HepG2 (cell line): Measurements from ENCODE around the gene ATP13A4. TPM values are rescaled to one million over a fixed set of nuclear protein-coding genes. Genes with fewer than 3 reads are reported as not detected.

Experiments used
- AHR ChIP-seq: IDR thresholded peaks from 2 replicates; pipeline ENCODE4 v1.6.1; 2018; ENCODE audit warnings: missing genetic modification reagents, missing compliant biosample characterization
- ARNT ChIP-seq: fragments of 450-650 bp; IDR thresholded peaks from 2 replicates; pipeline ENCODE4 v1.6.1; 2017
- ESRRA ChIP-seq: sonication (generic); formaldehyde crosslinking; IDR thresholded peaks from 2 replicates; pipeline ENCODE4 v1.5.1; 2020; ENCODE audit warnings: mild to moderate bottlenecking, low read depth, missing genetic modification reagents
- FOSL2 ChIP-seq: sonication (generic); formaldehyde crosslinking; IDR thresholded peaks from 2 replicates; pipeline ENCODE4 v1.4.0; 2020; ENCODE audit warnings: missing genetic modification reagents
- HNRNPLL ChIP-seq: fragments of 200-400 bp; formaldehyde crosslinking; IDR thresholded peaks from 2 replicates; pipeline ENCODE4 v1.6.1; 2017; ENCODE audit warnings: mild to moderate bottlenecking, low read depth, low read length; ENCODE audit not compliant: poor library complexity, severe bottlenecking
- HNRNPUL1 ChIP-seq: fragments of 200-400 bp; formaldehyde crosslinking; IDR thresholded peaks from 2 replicates; pipeline ENCODE4 v1.6.1; 2017; ENCODE audit warnings: low read depth, mild to moderate bottlenecking, low read length, moderate library complexity
- JUND ChIP-seq: sonication (generic); formaldehyde crosslinking; IDR thresholded peaks from 2 replicates; pipeline ENCODE4 v1.8.0; 2022; ENCODE audit warnings: mild to moderate bottlenecking, missing genetic modification reagents
- SMARCC2 ChIP-seq: fragments of 450-650 bp; IDR thresholded peaks from 2 replicates; pipeline ENCODE4 v1.6.1; 2017; ENCODE audit warnings: antibody characterized with exemption, mild to moderate bottlenecking
- SRSF1 ChIP-seq: fragments of 200-400 bp; formaldehyde crosslinking; optimal IDR thresholded peaks from 2 replicates; pipeline ENCODE3; 2017; ENCODE audit warnings: mild to moderate bottlenecking, low read depth, low read length, moderate library complexity
- STAG1 ChIP-seq: sonication (generic); formaldehyde crosslinking; IDR thresholded peaks from 2 replicates; pipeline ENCODE4 v1.4.0; 2020; ENCODE audit warnings: missing genetic modification reagents
- TBX3 ChIP-seq: fragments of 450-650 bp; IDR thresholded peaks from 2 replicates; pipeline ENCODE4 v1.6.1; 2017; ENCODE audit warnings: antibody characterized with exemption, mild to moderate bottlenecking, inconsistent platforms, borderline replicate concordance
- ZBTB26 ChIP-seq: IDR thresholded peaks from 2 replicates; pipeline ENCODE4 v1.6.1; 2016; ENCODE audit warnings: missing compliant biosample characterization, missing genetic modification reagents, borderline replicate concordance
- ZBTB4 ChIP-seq: sonication (generic); formaldehyde crosslinking; IDR thresholded peaks from 2 replicates; pipeline ENCODE4 v1.4.0; 2020; ENCODE audit warnings: missing genetic modification reagents, mild to moderate bottlenecking, borderline replicate concordance
- ZFAT ChIP-seq: sonication (generic); formaldehyde crosslinking; conservative IDR thresholded peaks from 2 replicates; pipeline ENCODE4 v1.8.1; 2023; ENCODE audit warnings: missing genetic modification reagents, inconsistent platforms
- ZNF446 ChIP-seq: sonication (generic); formaldehyde crosslinking; IDR thresholded peaks from 2 replicates; pipeline ENCODE4 v1.5.0; 2020; ENCODE audit warnings: mild to moderate bottlenecking, missing genetic modification reagents
- ZNF549 ChIP-seq: sonication (generic); formaldehyde crosslinking; IDR thresholded peaks from 2 replicates; pipeline ENCODE4 v1.5.0; 2020; ENCODE audit warnings: missing genetic modification reagents
- ZNF629 ChIP-seq: sonication (generic); formaldehyde crosslinking; conservative IDR thresholded peaks from 2 replicates; pipeline ENCODE4 v1.5.0; 2020; ENCODE audit warnings: missing genetic modification reagents
- ZNF678 ChIP-seq: sonication (generic); formaldehyde crosslinking; IDR thresholded peaks from 2 replicates; pipeline ENCODE4 v1.4.0; 2020; ENCODE audit warnings: mild to moderate bottlenecking, missing genetic modification reagents
- ZNF687 ChIP-seq: sonication (generic); formaldehyde crosslinking; IDR thresholded peaks from 2 replicates; pipeline ENCODE4 v1.5.1; 2020; ENCODE audit warnings: mild to moderate bottlenecking, missing genetic modification reagents, moderate library complexity
- ZNF713 ChIP-seq: sonication (generic); formaldehyde crosslinking; IDR thresholded peaks from 2 replicates; pipeline ENCODE4 v1.4.0; 2020; ENCODE audit warnings: mild to moderate bottlenecking, missing genetic modification reagents
- polyA plus RNA-seq, 8 experiments: library from polyadenylated mRNA; depleted of rRNA in 3 of 8; stranded (reverse) in 7 of 8; unstranded in 1 of 8; fragments of >200 nt; fragmentation: Illumina TruSeq in 4 of 8; extraction: Trizol in 4 of 8; gene quantifications; 2 replicates each; pipeline versions ENCODE4 v1.2.1 to v1.2.3, GENCODE V29; 2011 to 2016; ENCODE audit warnings: low read depth in 4 of 8, missing spikeins in 1 of 8, mixed read lengths in 1 of 8; ENCODE audit not compliant: insufficient read depth in 1 of 8
- total RNA-seq, 5 experiments: library from RNA; depleted of rRNA; stranded (reverse); fragments of >200 nt; fragmentation: Illumina TruSeq; extraction: Trizol; gene quantifications; 2 replicates each; pipeline ENCODE4 v1.2.3, GENCODE V29; 2016; ENCODE audit warnings: low read depth in 1 of 5
- TF ChIP-seq, protein P1 (sequence below): sonication (generic); formaldehyde crosslinking; IDR thresholded peaks from 2 replicates; pipeline ENCODE4 v1.8.1; 2023; ENCODE audit warnings: mild to moderate bottlenecking, missing genetic modification reagents

The ATP13A4 gene
- total and polyA plus RNA-seq, 2 of the 13 experiments (the other 11 are each of a cell fraction or from before 2014, with no cell fraction given): 0.01 to 0.07 TPM

DNA sequence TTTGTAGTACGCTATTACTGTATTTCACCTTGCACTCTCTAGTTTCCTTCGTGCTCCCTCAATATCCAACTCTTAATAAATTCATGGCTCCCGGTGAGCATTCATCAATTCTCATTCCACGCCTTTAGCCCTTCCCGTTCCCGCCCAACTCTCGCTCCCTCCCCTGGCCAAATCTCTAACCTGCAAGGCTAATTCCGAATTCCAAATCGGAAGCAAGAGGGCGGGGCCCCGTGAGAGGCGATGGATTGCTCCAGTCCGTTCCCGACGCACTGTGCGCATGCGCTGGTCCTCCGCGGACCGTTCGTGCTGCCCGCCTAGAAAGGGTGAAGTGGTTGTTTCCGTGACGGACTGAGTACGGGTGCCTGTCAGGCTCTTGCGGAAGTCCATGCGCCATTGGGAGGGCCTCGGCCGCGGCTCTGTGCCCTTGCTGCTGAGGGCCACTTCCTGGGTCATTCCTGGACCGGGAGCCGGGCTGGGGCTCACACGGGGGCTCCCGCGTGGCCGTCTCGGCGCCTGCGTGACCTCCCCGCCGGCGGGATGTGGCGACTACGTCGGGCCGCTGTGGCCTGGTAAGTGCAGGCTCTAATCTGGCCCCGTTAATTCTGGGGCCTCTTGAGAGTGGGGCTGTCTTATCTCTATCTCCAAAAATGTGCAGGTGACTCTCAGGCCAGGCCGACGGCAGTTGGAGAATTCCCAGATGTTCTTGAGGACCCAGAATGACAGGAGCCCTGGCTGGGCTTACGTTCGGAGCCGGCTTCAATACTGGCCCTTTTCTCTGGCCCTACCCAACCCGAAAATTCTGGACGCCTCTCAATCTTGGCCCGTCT, 38.4 kb upstream of the ATP13A4 start, which contains the start of gene OPA1 (continued):
- TF ChIP-seq STAG1 (CRISPR knock-in tag) (no peak), ESRRA (peak; percentile 91), HNRNPUL1 (no peak), ZNF629 (CRISPR knock-in tag) (no peak; the same call in 1 of the 2 replicates), TBX3 (no peak), SRSF1 (peak; percentile 96), ZNF678 (CRISPR knock-in tag) (no peak), ZNF446 (CRISPR knock-in tag) (peak; percentile 67; the same call in 1 of the 2 replicates), ZNF713 (no peak), JUND (no peak), ARNT (no peak), SMARCC2 (no peak), HNRNPLL (peak; percentile 95), ZFAT (no peak), ZBTB26 (CRISPR knock-in tag) (peak; percentile 87), FOSL2 (CRISPR knock-in tag) (peak; percentile 82), ZNF687 (CRISPR knock-in tag) (peak; percentile 96), ZBTB4 (CRISPR knock-in tag) (0 out of 2 replicates have a peak, but pooled peaks have one; percentile 81), ZNF549 (CRISPR knock-in tag) (no peak; the same call in 1 of the 2 replicates), AHR (CRISPR knock-in tag) (peak; percentile 97)
- TF ChIP-seq, protein P1, sequence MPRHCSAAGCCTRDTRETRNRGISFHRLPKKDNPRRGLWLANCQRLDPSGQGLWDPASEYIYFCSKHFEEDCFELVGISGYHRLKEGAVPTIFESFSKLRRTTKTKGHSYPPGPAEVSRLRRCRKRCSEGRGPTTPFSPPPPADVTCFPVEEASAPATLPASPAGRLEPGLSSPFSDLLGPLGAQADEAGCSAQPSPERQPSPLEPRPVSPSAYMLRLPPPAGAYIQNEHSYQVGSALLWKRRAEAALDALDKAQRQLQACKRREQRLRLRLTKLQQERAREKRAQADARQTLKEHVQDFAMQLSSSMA: peak; percentile 97
